GM21576 (cell line): ENCODE measurements around the gene P2RX7.
"Not testable (repeated sequence)": the region's sequence is repeated elsewhere in the genome, so short reads cannot be mapped to it uniquely, and the experiment has no call there.

Experiments used
- ATAC-seq: cut with Tn5 transposase; IDR thresholded peaks from one replicate; pipeline ENCODE4 v1.9.1; 2021; ENCODE audit warnings: mild to moderate bottlenecking, moderate library complexity; ENCODE audit not compliant: unreplicated experiment

The P2RX7 gene

GRCh38 chr12:121202407-121203355, 70.0 kb downstream of the P2RX7 start:
- ATAC-seq = no peak

GRCh38 chr12:121203482-121203881, 70.8 kb downstream of the P2RX7 start:
- ATAC-seq = no peak

GRCh38 chr12:121205491-121205890, 72.8 kb downstream of the P2RX7 start:
- no peak for ATAC-seq

- ATAC-seq = not testable (repeated sequence)
These were observed 75.9 kb downstream of the P2RX7 start for GRCh38 chr12:121208571-121208970.

GRCh38 chr12:121209221-121209620, 76.5 kb downstream of the P2RX7 start:
- ATAC-seq = no peak

- ATAC-seq = peak; percentile 82
These were observed 77.2 kb downstream of the P2RX7 start, which contains the start of gene P2RX4 for GRCh38 chr12:121209624-121210572. TSS of gene P2RX4 (plus strand) at chr12:121210129. CDS start at chr12:121210165, 36 bp downstream.

GRCh38 chr12:121212875-121213274, 80.2 kb downstream of the P2RX7 start:
- no peak for ATAC-seq

GRCh38 chr12:121214166-121214777, 81.6 kb downstream of the P2RX7 start:
- no peak for ATAC-seq

- ATAC-seq = no peak
These were observed 82.4 kb downstream of the P2RX7 start for GRCh38 chr12:121214855-121215745.

- no peak for ATAC-seq
These were observed 83.4 kb downstream of the P2RX7 start for GRCh38 chr12:121216102-121216501.

GRCh38 chr12:121217063-121217462, 84.4 kb downstream of the P2RX7 start:
- ATAC-seq = no peak

GRCh38 chr12:121217761-121218160, 85.1 kb downstream of the P2RX7 start:
- no peak for ATAC-seq

GRCh38 chr12:121218588-121219352, 86.1 kb downstream of the P2RX7 start:
- ATAC-seq = no peak

- no peak for ATAC-seq
These were observed 86.8 kb downstream of the P2RX7 start for GRCh38 chr12:121219353-121219986.

GRCh38 chr12:121222847-121223246, 90.2 kb downstream of the P2RX7 start:
- no peak for ATAC-seq

- ATAC-seq = peak; percentile 41
These were observed 90.9 kb downstream of the P2RX7 start for GRCh38 chr12:121223292-121224285.

- ATAC-seq = no peak
These were observed 91.9 kb downstream of the P2RX7 start for GRCh38 chr12:121224591-121224990.
